KOPT-K1 (cell line): Measurements from ENCODE around the gene FSD2.
"Not testable (repeated sequence)": the region's sequence is repeated elsewhere in the genome, so short reads cannot be mapped to it uniquely, and the experiment has no call there.

Experiments used
- H3K27ac ChIP-seq: fragments of 200-600 bp; sonication (generic); 2 replicates; pipeline ENCODE4 v1.5.1; 2016; ENCODE audit warnings: antibody characterized with exemption, mild to moderate bottlenecking, low read depth, low read length; ENCODE audit not compliant: poor library complexity, severe bottlenecking
- H3K36me3 ChIP-seq: fragments of 200-600 bp; sonication (generic); 2 replicates; pipeline ENCODE4 v1.5.1; 2017; ENCODE audit warnings: antibody characterized with exemption, mild to moderate bottlenecking, low read length, moderate library complexity; ENCODE audit not compliant: insufficient read depth
- H3K9me3 ChIP-seq: fragments of 200-600 bp; sonication (generic); 2 replicates; pipeline ENCODE4 v1.5.1; 2017; ENCODE audit warnings: antibody characterized with exemption, low read length, mild to moderate bottlenecking; ENCODE audit not compliant: insufficient read depth, poor library complexity, severe bottlenecking

FSD2 gene

DNA sequence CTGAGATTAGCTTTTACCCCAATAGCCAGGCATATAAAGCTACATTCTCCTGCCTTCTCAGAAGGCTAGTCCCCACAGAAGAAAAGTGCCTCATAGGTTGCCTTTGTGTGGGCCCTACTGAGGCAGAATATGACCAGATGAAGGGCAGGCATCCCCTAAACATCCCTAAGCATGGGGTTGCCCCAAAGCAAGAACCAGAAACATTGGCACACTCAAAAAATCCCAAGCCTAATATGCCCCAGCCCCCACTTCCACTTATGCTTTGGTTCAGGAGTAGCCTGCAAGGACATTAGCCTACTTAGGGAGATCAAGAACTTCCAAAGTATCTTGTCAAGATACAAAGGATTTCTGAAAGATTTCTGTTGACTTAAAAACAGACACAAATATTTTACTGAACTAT is 33.3 kb upstream of the FSD2 start:
- H3K27ac ChIP-seq, result no peak overlapping the region
- H3K36me3 ChIP-seq, result peaks cover 47% of the 10 kb centered on the region
- H3K9me3 ChIP-seq, result no peaks in the 10 kb centered on the region

DNA sequence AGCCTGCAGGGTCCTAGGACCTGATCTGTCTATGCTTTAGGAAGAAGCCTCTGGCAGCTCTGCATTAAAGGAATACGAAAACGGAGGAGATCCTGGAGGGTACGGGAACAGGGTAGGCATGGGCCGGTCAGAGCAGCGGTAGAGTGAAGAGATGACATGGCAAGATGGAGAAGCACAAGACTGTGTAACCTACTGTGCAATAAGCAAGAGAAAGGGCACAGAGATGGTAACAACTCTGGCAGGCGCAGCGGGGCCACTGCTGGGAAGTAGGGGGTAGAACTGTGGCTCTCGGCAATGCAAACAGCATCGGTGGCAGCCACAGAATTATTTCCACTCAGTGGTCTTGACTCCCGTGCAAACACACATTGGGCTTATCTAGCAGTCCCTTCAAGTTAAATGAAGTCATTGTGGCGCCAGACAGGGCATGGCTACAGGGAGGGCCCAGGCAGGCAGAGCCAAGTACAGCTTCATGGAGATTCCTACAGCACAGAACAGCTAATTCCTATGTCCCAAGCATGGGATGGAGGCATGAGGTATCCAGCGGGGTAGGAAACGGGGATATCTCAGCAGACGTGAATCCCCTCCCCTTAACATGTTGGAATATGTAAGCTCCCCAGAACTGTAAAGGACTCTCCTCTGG is 32.3 kb upstream of the FSD2 start:
- H3K27ac ChIP-seq, result no peak overlapping the region
- no peaks in the 10 kb centered on the region for H3K9me3 ChIP-seq
- peaks cover 54% of the 10 kb centered on the region for H3K36me3 ChIP-seq

DNA sequence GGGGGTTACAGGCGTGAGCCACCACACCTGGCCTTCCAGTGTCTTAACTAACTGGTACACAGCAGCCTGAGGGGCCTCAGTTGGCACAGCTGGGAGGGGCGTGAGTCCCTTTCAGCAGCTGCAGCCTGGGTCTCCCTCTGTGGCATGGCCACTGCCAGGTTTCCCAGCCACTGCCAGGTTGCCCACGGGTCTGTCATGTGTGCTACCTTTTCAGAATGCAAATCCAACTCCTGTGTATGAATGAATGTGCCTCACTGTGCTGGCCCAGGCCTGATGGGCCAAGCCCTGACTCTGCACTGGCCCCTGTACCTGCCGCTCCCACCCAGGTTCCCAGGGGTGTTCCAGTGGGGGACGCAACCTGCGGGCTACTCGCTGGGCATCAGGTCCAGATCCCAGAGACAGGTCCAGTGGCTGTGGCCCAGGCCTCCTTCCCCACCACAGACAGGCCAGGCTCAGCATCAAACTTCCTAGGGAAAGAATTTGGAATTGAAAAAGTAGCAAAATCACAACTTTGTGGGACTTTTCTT is 29.6 kb upstream of the FSD2 start:
- peaks cover 81% of the 10 kb centered on the region for H3K36me3 ChIP-seq

DNA sequence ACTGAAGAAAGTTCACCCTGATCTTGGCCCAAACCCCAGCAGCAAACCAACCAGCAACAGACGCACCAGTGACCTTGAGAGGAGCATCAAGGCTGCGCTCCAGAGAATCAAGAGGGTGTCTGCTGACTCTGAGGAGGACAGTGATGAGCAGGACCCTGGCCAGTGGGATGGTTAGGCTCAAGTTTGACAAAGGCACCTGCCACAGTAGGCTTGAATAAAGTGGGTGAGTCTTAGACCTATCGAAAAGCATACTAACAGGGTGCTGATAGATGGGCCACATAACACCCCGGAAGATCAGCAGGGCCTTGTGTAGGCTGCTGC is 27.5 kb upstream of the FSD2 start:
- Histone ChIP-seq H3K27ac (peak overlapping the region; percentile 62), H3K36me3 (peaks cover 97% of the 10 kb centered on the region), H3K9me3 (no peaks in the 10 kb centered on the region)

More for the DNA sequence above, 29.6 kb upstream of the FSD2 start:
- Histone ChIP-seq H3K9me3 (no peaks in the 10 kb centered on the region), H3K27ac (no peak overlapping the region)

DNA sequence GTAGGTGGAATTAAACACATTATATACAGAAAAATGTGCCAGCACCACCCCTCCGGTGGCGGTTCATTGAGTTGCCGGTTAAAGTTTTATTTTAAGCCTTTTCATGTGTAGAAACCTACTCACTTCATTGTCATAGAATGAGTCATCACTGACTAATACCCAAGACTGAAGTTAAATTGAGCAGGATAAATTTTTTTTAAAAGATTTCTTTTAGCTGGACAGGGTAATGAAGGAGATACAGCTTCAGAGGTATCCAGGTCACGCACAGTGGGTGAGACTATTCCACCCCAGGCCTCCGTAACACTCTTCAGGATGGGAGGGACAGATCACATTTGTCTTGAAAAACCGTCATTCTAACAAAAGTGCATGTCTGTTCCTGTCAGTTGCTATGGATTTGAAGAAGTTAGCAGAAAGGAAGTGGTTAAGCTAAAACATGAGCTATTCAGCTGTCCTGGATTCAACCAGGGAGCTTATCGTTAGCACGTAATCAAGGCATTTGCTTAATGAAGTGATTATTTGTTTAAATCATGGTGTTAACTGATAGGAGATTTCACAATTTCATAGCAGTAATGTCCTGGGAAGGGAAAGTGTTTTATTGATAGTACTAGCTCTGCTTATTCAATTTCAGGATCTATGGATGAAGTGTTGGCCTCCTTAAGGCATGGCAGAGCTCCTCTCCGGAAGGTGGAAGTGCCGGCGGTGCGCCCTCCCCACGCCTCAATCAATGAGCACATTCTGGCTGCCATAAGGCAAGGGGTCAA is 26.9 kb upstream of the FSD2 start:
- Histone ChIP-seq H3K9me3 (no peaks in the 10 kb centered on the region), H3K27ac (peak overlapping the region; percentile 62), H3K36me3 (peaks cover 97% of the 10 kb centered on the region)

DNA sequence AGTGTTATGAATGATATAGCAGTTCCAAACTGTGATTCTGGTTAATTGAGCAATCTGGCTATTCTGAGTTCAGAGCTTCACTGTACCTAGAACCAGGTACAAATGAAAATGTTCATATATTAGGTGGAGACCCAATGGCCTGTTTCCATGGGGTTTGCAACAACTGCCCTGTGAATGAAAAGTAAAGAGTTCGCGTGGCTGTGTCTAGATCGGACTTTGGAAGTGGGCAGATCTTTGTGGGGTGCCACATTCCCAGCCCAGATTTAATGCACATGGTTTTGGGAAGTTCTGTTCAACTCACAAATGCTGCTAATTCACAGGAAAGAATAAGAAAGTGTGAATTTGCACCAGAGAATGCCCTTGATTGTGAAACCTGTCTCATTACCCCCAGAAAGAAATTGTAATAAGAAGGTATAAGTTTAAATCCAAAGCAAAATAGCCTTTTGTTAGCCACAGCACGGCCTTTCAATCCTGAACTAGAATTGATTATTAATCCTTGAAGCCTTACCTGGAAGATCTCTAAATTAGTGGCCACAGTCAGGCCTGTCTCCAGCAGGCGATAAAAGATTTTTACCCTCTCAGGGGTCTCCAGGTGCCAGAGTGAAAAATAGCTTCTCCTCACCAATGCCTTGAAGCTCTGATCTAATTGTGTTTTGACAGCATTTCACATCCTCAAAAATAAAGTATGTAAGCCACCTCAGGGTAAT is 26.2 kb upstream of the FSD2 start:
- Histone ChIP-seq H3K9me3 (no peaks in the 10 kb centered on the region), H3K36me3 (peaks cover 97% of the 10 kb centered on the region), H3K27ac (peak overlapping the region; percentile 62)

DNA sequence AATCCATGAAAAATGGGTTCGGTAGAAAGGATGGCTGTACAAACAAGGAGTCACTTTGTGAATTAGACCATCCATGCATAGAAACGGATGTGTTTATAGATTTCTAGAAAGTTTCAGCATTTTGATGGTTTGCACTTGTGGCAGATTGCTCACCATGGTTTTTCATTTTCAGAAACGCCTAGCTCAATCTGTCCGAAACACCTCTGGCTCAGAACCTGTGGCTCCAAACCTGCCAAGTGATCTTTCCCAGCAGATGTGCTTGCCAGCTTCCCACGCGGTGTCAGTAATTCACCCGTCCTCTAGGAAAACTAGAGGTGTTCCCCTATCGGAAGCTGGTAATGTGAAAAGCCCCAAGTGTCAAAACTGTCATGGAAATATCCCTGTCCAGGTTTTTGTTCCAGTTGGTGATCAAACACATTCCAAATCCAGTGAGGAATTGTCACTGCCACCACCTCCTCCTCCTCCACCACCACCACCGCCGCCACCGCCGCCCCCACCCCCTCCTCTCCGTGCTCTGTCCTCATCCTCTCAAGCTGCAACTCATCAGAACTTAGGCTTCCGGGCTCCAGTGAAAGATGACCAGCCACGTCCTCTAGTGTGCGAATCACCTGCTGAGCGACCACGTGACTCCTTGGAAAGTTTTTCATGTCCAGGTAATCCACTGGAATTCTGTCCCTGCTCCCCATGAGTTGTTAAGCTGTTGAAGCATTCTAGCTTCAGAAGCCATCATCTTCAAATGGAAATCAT is 24.7 kb upstream of the FSD2 start:
- no peaks in the 10 kb centered on the region for H3K9me3 ChIP-seq

DNA sequence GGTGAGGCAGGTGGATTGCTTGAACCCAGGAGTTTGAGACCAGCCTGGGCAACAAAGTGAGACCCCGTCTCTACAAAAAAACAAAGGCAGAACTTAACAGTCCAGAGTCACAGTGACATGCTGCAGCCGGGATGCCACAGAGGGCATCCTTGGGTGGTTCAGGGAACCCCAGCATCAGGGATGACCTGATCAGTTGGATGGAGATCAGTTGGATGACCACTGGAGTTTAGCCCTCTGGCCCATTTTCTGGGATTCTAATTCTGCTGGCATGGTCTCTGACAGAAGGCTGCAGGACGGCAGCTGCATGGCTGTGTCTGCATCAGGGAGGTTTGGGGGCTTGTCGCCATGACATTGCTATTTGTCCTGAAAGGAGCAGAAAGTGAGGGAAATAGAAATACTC is 23.4 kb upstream of the FSD2 start:
- peaks cover 97% of the 10 kb centered on the region for H3K36me3 ChIP-seq
- H3K9me3 ChIP-seq, result no peaks in the 10 kb centered on the region
- no peak overlapping the region for H3K27ac ChIP-seq

More for the DNA sequence above, 24.7 kb upstream of the FSD2 start:
- peaks cover 97% of the 10 kb centered on the region for H3K36me3 ChIP-seq
- no peak overlapping the region for H3K27ac ChIP-seq

DNA sequence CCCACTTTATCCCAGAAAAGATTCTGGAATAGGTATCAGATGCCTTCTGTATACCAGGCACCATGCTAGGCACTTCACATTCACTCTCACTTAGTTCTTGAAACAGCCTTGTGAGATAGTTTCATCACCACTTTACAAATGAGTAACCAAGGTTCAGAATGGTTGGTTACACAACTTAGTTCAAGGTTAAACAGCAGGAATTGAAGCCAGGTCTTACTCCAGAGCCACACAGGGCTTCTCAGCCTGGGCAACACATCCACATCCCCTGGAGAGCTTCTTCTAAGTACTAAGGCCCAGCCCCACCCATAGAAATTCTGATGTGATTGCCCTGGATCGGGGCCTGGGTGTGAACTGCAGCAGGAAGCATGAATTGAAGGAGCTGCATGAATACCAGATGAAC is 22.2 kb upstream of the FSD2 start:
- H3K36me3 ChIP-seq, result peaks cover 95% of the 10 kb centered on the region
- H3K27ac ChIP-seq, result no peak overlapping the region
- no peaks in the 10 kb centered on the region for H3K9me3 ChIP-seq

DNA sequence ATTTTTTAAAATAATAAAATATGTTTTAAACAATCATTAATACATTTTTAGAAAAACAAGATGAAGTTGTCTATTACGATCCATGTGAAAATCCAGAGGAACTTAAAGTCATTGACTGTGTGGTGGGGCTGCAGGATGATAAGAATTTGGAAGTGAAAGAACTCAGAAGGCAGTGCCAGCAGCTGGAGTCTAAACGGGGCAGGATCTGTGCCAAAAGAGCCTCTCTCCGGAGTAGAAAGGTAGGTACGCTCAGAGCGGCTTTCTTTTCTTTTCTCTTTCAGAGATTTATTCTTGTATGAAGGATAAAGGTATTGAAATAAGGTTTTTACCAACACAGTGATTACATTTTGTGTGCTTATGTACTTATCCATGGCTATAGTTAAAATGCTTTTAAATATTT is 17.2 kb upstream of the FSD2 start:
- H3K36me3 ChIP-seq, result peaks cover 83% of the 10 kb centered on the region
- no peaks in the 10 kb centered on the region for H3K9me3 ChIP-seq
- no peak overlapping the region for H3K27ac ChIP-seq

DNA sequence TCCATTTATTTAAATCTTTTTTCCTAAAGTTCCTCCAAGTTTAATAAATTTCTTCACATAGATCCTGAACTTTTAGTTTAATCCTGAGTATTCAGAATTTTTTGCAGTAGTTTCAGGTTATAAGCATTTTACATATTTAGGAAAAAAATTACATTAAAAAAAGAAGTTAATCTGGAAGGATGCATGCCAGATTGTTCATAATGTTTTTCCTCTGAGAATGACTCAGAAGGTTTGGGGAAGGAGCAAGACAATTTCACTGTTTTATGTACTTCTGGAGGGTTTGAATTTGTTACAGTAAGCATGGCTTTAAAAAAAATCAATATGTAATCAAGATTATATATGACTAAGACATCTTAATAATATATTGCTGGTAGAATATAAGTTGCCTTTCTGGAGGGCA is 16.0 kb upstream of the FSD2 start:
- H3K36me3 ChIP-seq, result peaks cover 82% of the 10 kb centered on the region
- H3K9me3 ChIP-seq, H3K27ac ChIP-seq: not testable (repeated sequence)

DNA sequence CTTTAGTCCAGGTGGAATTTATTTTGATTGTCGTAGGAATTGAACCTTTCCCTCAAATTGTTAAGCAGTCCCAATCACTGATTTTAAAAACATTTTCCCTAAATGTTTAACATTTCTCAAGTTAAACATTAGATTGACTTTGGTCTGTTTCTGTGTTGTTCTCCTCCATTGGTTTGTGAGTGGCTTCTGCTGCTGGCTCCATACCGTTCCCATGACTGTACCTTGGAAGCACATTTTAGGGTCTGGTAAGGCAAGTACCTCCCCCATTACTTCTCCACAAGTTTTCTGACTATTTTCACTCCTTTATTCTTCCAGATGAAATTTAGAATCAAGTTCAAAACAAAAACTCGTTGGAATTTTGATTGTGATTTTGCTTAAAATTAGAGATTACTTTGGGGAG is 15.5 kb upstream of the FSD2 start:
- peaks cover 82% of the 10 kb centered on the region for H3K36me3 ChIP-seq
- H3K9me3 ChIP-seq, H3K27ac ChIP-seq: not testable (repeated sequence)

DNA sequence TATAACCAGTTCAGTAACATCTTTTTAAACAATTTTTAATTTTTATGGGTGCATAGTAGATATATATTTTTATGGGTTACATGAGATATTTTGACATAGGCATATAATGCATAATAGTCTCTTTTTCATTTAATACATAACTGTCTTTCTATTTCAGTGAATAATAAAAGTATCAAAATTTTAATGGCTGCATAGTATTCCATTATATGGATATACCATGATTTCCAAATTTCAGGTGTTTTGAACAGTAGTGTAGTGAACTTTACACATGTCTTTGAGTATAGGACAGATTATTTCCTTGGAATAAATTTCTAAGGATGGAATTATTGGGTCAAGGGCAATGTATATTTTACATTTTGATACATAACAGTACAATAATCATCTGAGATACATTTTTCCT is 14.3 kb upstream of the FSD2 start:
- H3K27ac ChIP-seq, result no peak overlapping the region
- peaks cover 82% of the 10 kb centered on the region for H3K36me3 ChIP-seq
- H3K9me3 ChIP-seq, result no peaks in the 10 kb centered on the region

DNA sequence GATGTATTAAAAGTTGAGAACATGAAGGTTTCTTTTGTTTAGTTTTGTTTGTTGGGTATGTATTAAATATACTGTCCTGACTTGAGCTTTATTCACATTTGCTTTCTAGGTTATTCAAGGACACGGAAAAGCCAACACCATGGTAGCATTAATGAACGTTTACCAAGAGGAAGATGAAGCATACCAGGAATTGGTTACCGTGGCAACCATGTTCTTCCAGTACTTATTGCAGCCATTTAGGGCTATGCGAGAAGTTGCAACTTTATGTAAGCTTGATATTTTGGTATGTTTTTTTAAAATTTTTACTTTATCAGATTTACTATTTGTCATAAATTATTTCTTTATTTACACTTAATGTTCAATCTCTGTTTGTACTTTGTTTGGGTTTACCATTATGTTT is 7.1 kb upstream of the FSD2 start:
- Histone ChIP-seq H3K27ac (no peak overlapping the region), H3K36me3 (peaks cover 49% of the 10 kb centered on the region), H3K9me3 (no peaks in the 10 kb centered on the region)

DNA sequence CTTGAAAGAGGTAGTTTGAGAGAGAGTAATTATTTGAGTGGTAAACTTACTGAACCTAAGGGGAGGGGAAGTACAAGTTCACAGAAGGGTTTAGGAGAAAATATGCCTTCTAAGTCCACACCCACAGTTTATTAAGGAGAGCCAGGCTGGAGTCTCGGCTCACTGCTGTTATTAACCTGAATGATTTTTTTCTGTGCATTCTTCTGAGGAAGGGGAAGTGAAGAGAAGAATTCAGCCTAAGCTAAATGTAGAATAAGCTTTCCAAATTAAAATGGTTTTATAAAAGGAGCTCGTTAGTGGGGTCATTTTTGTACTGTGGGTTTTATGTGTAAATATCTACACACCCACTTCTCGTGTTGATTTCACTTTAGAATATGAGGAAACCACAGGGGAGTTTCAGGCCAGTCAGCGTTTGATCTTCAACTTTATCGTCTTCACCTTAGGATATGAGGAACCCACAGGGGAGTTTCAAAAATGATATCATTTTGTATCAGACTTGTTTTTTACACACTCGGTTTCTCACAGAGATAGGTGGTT is 5.1 kb upstream of the FSD2 start:
- Histone ChIP-seq H3K27ac (peak overlapping the region; percentile 78), H3K36me3 (peaks cover 30% of the 10 kb centered on the region), H3K9me3 (no peaks in the 10 kb centered on the region)
